OCI-LY7 (cell line): ENCODE results near the gene RFX2. TPM values are rescaled to one million over a fixed set of nuclear protein-coding genes. Genes with fewer than 3 reads are reported as not detected.

Experiments used
- BruUV-seq: library from RNA; stranded (reverse); fragments of 400-500 nt; replicated peaks from 2 replicates; lab custom pipeline; 2021; lab: Mats Ljungman, UMichigan
- CTCF ChIA-PET: fragments of 300-600 bp; sonication (Branson Sonifier 250); formaldehyde crosslinking; loops from one replicate; lab custom pipeline; 2022; ENCODE audit warnings: antibody characterized with exemption; ENCODE audit not compliant: unreplicated experiment; lab: Charles Lee
- POLR2A ChIA-PET: fragments of 300-600 bp; sonication (Branson Sonifier 250); formaldehyde crosslinking; loops from one replicate; lab custom pipeline; 2022; ENCODE audit warnings: antibody characterized with exemption; lab: Charles Lee
- DNase-seq: peaks from one replicate; pipeline ENCODE4 v3.0.0-alpha.2; 2015; ENCODE audit warnings: low spot score
- H2AFZ ChIP-seq: fragments of 200-600 bp; sonication (generic), shearing (Covaris generic); 2 replicates; pipeline ENCODE4 v1.6.1; 2014; ENCODE audit warnings: mild to moderate bottlenecking, antibody characterized with exemption, low read length, moderate library complexity
- H3K27ac ChIP-seq: fragments of 200-600 bp; sonication (generic); 2 replicates; pipeline ENCODE4 v1.5.1; 2014; ENCODE audit warnings: mixed run types, low read depth, mild to moderate bottlenecking, moderate library complexity, low read length, inconsistent platforms; ENCODE audit not compliant: poor library complexity, severe bottlenecking
- H3K36me3 ChIP-seq: fragments of 200-600 bp; sonication (generic); 2 replicates; pipeline ENCODE4 v1.6.1; 2014; ENCODE audit warnings: mild to moderate bottlenecking, antibody characterized with exemption, low read length, moderate library complexity, mixed read lengths; ENCODE audit not compliant: insufficient read depth
- H3K4me1 ChIP-seq: fragments of 200-600 bp; sonication (generic); 2 replicates; pipeline ENCODE4 v1.5.1; 2014; ENCODE audit warnings: mild to moderate bottlenecking, low read length; ENCODE audit not compliant: insufficient read depth, poor library complexity, severe bottlenecking
- H3K4me2 ChIP-seq: fragments of 200-600 bp; sonication (generic); 2 replicates; pipeline ENCODE4 v1.6.1; 2014; ENCODE audit warnings: mild to moderate bottlenecking, low read length
- H3K4me3 ChIP-seq: fragments of 200-600 bp; sonication (generic); 2 replicates; pipeline ENCODE4 v1.5.1; 2014; ENCODE audit warnings: mild to moderate bottlenecking, low read depth, low read length; ENCODE audit not compliant: poor library complexity, severe bottlenecking
- H3K79me2 ChIP-seq: fragments of 200-600 bp; sonication (generic); 2 replicates; pipeline ENCODE4 v1.6.1; 2016; ENCODE audit warnings: low read depth, mild to moderate bottlenecking, low read length, moderate library complexity, mixed read lengths; ENCODE audit not compliant: insufficient read depth
- H3K9me2 ChIP-seq: fragments of 200-600 bp; sonication (generic); 2 replicates; pipeline ENCODE4 v1.6.1; 2016; ENCODE audit warnings: mild to moderate bottlenecking, low read length, mixed read lengths; ENCODE audit not compliant: insufficient read depth
- H3K9me3 ChIP-seq: fragments of 200-600 bp; sonication (generic); 2 replicates; pipeline ENCODE4 v1.6.1; 2014; ENCODE audit warnings: mild to moderate bottlenecking, mixed run types, low read length, mixed read lengths
- H4K20me1 ChIP-seq: fragments of 200-600 bp; sonication (generic); 2 replicates; pipeline ENCODE4 v1.6.1; 2014; ENCODE audit warnings: mild to moderate bottlenecking, antibody characterized with exemption, low read length, moderate library complexity, mixed read lengths; ENCODE audit not compliant: insufficient read depth
- EZH2phosphoT487 ChIP-seq: fragments of 200-600 bp; sonication (generic); IDR thresholded peaks from 2 replicates; pipeline ENCODE4 v1.6.1; 2018; ENCODE audit warnings: low read depth, borderline replicate concordance, mild to moderate bottlenecking, mixed run types, antibody characterized with exemption, low read length, moderate library complexity, mixed read lengths
- intact Hi-C: fragments of 100-400 bp; cut with micrococcal nuclease; formaldehyde crosslinking; loops from one replicate; pipeline ENCODE4 v1.10.0; 2022; ENCODE audit not compliant: unreplicated experiment
- total RNA-seq, 2 experiments: library from RNA; depleted of rRNA in 1 of 2; stranded (reverse); fragments of >200 nt in 1 of 2; shearing (Covaris generic) in 1 of 2; gene quantifications; 2 replicates each; pipeline ENCODE4 v1.2.3, GENCODE V29; 2014 to 2022
- TF ChIP-seq, protein P1 (sequence below): fragments of 200-600 bp; sonication (generic); conservative IDR thresholded peaks from 2 replicates; pipeline ENCODE4 v1.5.1; 2014; ENCODE audit warnings: mild to moderate bottlenecking, antibody characterized with exemption, low read length, moderate library complexity, mixed read lengths

Gene RFX2
- total RNA-seq, 2 experiments from 2014 or later, result 11.0 to 11.8 TPM

DNA sequence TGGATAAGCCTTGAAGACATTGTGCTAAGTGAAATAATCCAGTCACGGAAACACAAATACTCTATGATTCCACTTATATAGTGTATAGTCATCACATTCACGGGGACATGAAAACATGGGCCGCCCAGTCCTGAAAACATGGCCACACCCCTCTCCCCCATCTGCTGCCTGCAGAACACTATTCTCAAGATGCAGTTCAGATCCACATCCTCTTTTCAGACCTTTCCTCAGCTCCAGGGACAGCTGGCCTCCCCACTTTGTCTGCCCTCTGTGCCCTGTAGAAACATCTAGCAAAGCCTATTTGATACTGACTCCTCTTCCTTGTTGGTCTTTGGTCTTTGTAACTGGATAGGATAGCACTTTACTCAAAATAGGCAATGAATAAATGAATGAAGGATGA, 8.3 kb downstream of the RFX2 start:
- Histone ChIP-seq H3K27ac (no peak overlapping the region), H3K79me2 (no peaks in the 10 kb centered on the region), H2AFZ (no peak overlapping the region), H3K9me2 (no peaks in the 10 kb centered on the region), H3K4me1 (no peaks in the 10 kb centered on the region), H3K36me3 (no peaks in the 10 kb centered on the region), H3K9me3 (no peaks in the 10 kb centered on the region), H4K20me1 (no peaks in the 10 kb centered on the region), H3K4me2 (no peak overlapping the region), H3K4me3 (no peak overlapping the region)
- ChIA-PET POLR2A (no interaction called here), CTCF (no interaction called here)
- intact Hi-C loops, result no loop called here
- no peak for TF ChIP-seq EZH2phosphoT487
- no peak for DNase-seq
- BruUV-seq, result no TSS peak

DNA sequence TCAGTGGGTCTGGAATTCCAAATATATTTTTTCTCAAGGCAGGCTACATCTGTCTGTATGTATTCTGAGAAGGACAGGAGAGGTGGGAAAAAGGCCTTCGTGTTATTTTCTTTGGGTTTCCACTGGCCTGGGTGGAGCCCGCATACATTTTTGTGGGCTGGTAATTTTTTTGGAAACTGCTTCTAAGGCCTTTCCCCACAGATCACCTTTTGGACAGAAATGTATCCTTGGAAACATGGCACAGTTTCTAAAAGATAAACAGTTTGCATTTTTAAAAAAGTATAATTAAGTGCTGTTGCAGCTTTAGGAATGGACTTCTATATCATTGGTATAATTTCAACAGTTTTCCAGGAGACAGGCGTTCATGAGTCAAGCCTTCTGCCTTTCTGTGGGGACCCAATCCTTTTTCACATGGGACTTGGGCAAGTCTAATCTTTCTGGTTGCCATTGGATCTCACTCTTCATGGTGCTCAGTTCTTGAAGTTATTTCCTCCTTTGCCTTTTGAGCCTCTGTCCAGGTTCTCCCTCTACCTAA, 8.9 kb downstream of the RFX2 start:
- no peak for DNase-seq
- no peaks in the 10 kb centered on the region for H4K20me1 ChIP-seq
- no peaks in the 10 kb centered on the region for H3K9me3 ChIP-seq
- TF ChIP-seq, protein P1, sequence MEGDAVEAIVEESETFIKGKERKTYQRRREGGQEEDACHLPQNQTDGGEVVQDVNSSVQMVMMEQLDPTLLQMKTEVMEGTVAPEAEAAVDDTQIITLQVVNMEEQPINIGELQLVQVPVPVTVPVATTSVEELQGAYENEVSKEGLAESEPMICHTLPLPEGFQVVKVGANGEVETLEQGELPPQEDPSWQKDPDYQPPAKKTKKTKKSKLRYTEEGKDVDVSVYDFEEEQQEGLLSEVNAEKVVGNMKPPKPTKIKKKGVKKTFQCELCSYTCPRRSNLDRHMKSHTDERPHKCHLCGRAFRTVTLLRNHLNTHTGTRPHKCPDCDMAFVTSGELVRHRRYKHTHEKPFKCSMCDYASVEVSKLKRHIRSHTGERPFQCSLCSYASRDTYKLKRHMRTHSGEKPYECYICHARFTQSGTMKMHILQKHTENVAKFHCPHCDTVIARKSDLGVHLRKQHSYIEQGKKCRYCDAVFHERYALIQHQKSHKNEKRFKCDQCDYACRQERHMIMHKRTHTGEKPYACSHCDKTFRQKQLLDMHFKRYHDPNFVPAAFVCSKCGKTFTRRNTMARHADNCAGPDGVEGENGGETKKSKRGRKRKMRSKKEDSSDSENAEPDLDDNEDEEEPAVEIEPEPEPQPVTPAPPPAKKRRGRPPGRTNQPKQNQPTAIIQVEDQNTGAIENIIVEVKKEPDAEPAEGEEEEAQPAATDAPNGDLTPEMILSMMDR, result no peak
- TF ChIP-seq EZH2phosphoT487, result no peak
- no peaks in the 10 kb centered on the region for H3K36me3 ChIP-seq
- POLR2A ChIA-PET, result no interaction called here
- no peak overlapping the region for H2AFZ ChIP-seq
- H3K4me3 ChIP-seq, result no peak overlapping the region
- no peak overlapping the region for H3K27ac ChIP-seq
- no peaks in the 10 kb centered on the region for H3K4me1 ChIP-seq
- no TSS peak for BruUV-seq
- no peaks in the 10 kb centered on the region for H3K79me2 ChIP-seq
- CTCF ChIA-PET, result no interaction called here
- H3K4me2 ChIP-seq, result no peak overlapping the region
- H3K9me2 ChIP-seq, result no peaks in the 10 kb centered on the region
- intact Hi-C loops, result no loop called here

DNA sequence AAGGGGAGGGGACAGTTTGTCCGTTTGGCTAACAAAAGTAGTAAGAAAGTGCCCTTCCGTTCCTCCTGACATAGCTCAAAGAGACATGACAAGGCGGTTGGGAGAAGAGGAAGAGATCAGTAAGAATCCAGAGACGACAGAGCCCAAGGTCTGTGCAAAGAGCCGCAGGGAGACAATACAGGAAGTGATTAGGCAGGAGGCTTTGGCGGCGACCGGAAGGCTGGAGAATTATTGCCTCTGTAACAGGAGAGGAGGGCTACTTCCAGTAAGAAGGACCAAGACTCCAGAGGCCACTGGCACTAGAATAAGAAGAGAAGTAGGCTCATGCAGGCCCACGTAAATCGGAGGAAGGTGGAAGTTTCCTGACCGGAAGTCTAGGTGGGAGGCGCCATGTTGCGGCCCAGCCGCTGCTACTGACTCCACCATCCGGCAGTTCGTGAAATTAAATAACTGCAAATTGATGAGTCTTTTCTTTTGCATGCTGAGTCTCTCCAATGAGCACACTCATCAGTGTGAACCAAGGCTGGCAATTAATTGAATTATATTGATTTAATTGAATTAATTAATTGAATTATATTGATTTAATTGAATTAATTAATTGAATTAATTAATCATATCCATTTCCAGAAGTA, 9.9 kb downstream of the RFX2 start:
- Histone ChIP-seq H3K4me1 (no peaks in the 10 kb centered on the region), H2AFZ (no peak overlapping the region), H3K9me2 (no peaks in the 10 kb centered on the region), H3K36me3 (no peaks in the 10 kb centered on the region), H4K20me1 (no peaks in the 10 kb centered on the region), H3K79me2 (no peaks in the 10 kb centered on the region), H3K4me3 (no peak overlapping the region), H3K27ac (no peak overlapping the region), H3K4me2 (no peak overlapping the region), H3K9me3 (no peaks in the 10 kb centered on the region)
- no TSS peak for BruUV-seq
- ChIA-PET CTCF (no interaction called here), POLR2A (interaction anchor here (0.6 kb wide), 1 partner anchor 403 kb away, joined by 3 read pairs; no protein-coding TSS in a partner anchor)
- TF ChIP-seq EZH2phosphoT487, result no peak
- TF ChIP-seq, protein P1, result no peak
- intact Hi-C loops, result no loop called here
- DNase-seq, result no peak
